Smooth muscle cell (in vitro differentiated cells): ENCODE measurements around the gene GLP2R. TPM values are rescaled to one million over a fixed set of nuclear protein-coding genes. Genes with fewer than 3 reads are reported as not detected.
A peak's percentile ranks its signal among the peaks of the same experiment; 100 is the strongest.

ENCODE experiments used
- DNase-seq: peaks from one replicate; lab custom pipeline; 2025; ENCODE audit not compliant: unreplicated experiment; lab: John Stamatoyannopoulos, UW
- H2AFZ ChIP-seq: fragments of 200-600 bp; sonication (generic); 2 replicates; pipeline ENCODE4 v1.6.0; 2016; ENCODE audit warnings: antibody characterized with exemption, low read depth, mild to moderate bottlenecking
- H3F3A ChIP-seq: fragments of 200-600 bp; sonication (generic); 2 replicates; pipeline ENCODE4 v1.6.0; 2017; ENCODE audit warnings: antibody characterized with exemption, low read depth
- H3K27ac ChIP-seq: fragments of 200-600 bp; sonication (generic); 2 replicates; pipeline ENCODE4 v1.5.1; 2016; ENCODE audit warnings: low read depth, mild to moderate bottlenecking
- H3K27me3 ChIP-seq: fragments of 200-600 bp; sonication (generic); 2 replicates; pipeline ENCODE4 v1.6.1; 2016; ENCODE audit warnings: low read depth, mild to moderate bottlenecking
- H3K36me3 ChIP-seq: fragments of 200-600 bp; sonication (generic); 2 replicates; pipeline ENCODE4 v1.5.1; 2016; ENCODE audit warnings: low read depth
- H3K4me1 ChIP-seq: fragments of 200-600 bp; sonication (generic); 2 replicates; pipeline ENCODE4 v1.5.1; 2016; ENCODE audit warnings: low read depth
- H3K4me2 ChIP-seq: fragments of 200-600 bp; sonication (generic); 2 replicates; pipeline ENCODE4 v1.6.0; 2016; ENCODE audit warnings: mild to moderate bottlenecking
- H3K4me3 ChIP-seq: fragments of 200-600 bp; sonication (generic); 2 replicates; pipeline ENCODE4 v1.5.1; 2016; ENCODE audit warnings: mild to moderate bottlenecking
- H3K79me2 ChIP-seq: fragments of 200-600 bp; sonication (generic); 2 replicates; pipeline ENCODE4 v1.6.0; 2016; ENCODE audit warnings: low read depth, mild to moderate bottlenecking
- H3K9ac ChIP-seq: fragments of 200-600 bp; sonication (generic); 2 replicates; pipeline ENCODE4 v1.6.0; 2016; ENCODE audit warnings: low read depth
- H3K9me3 ChIP-seq: fragments of 200-600 bp; sonication (generic); replicated peaks from 2 replicates; pipeline ENCODE4 v1.5.1; 2016; ENCODE audit warnings: low read depth
- H4K20me1 ChIP-seq: fragments of 200-600 bp; sonication (generic); 2 replicates; pipeline ENCODE4 v1.6.0; 2016; ENCODE audit warnings: low read depth
- CTCF ChIP-seq: fragments of 200-600 bp; sonication (generic); IDR thresholded peaks from 2 replicates; pipeline ENCODE4 v1.5.1; 2017; ENCODE audit warnings: borderline replicate concordance, mild to moderate bottlenecking, antibody characterized with exemption; ENCODE audit not compliant: insufficient read depth, poor library complexity, severe bottlenecking
- WGBS: methylation state at CpG from one replicate; pipeline ENCODE4 v1.1.7; 2016; ENCODE audit warnings: low lambda C conversion rate; 5-methylcytosine and 5-hydroxymethylcytosine counted together
- polyA plus RNA-seq: library from polyadenylated mRNA; unstranded; fragments of >200 nt; fragmentation: Nextera tagmentation; extraction: Ambion mirVana; gene quantifications from 2 replicates; pipeline ENCODE4 v1.2.1, GENCODE V29; 2016
- total RNA-seq: library from RNA; depleted of rRNA; stranded (reverse); fragments of >200 nt; gene quantifications from 2 replicates; pipeline ENCODE4 v1.2.3, GENCODE V29; 2014

Gene GLP2R
- total and polyA plus RNA-seq, 2 experiments from 2014 or later: 0.03 to 0.45 TPM

- peaks cover 15% of the 10 kb centered on the region for H3F3A ChIP-seq
- peaks cover 14% of the 10 kb centered on the region for H3K4me1 ChIP-seq
- peaks cover 3% of the 10 kb centered on the region for H4K20me1 ChIP-seq
- peak overlapping the region; percentile 73 for H3K27ac ChIP-seq
- H2AFZ ChIP-seq: no peak overlapping the region
- peak; percentile 64 for TF ChIP-seq CTCF
- H3K4me2 ChIP-seq: peak overlapping the region; percentile 25
- no peaks in the 10 kb centered on the region for H3K9me3 ChIP-seq
- WGBS: 36% methylated on average over 13 of the region's 13 CpGs
- no peak for DNase-seq
- H3K79me2 ChIP-seq: no peaks in the 10 kb centered on the region
- no peaks in the 10 kb centered on the region for H3K36me3 ChIP-seq
- H3K4me3 ChIP-seq: no peak overlapping the region
- H3K27me3 ChIP-seq: no peaks in the 10 kb centered on the region
- H3K9ac ChIP-seq: no peak overlapping the region
Measured at GRCh38 chr17:9928601-9929333, 103.0 kb downstream of the GLP2R start.

- no peaks in the 10 kb centered on the region for H3K27me3 ChIP-seq
- H3K79me2 ChIP-seq: no peaks in the 10 kb centered on the region
- H3K4me3 ChIP-seq: no peak overlapping the region
- H3K27ac ChIP-seq: peak overlapping the region; percentile 73
- H3K4me2 ChIP-seq: peak overlapping the region; percentile 25
- no peak for DNase-seq
- peaks cover 14% of the 10 kb centered on the region for H3K4me1 ChIP-seq
- H3K36me3 ChIP-seq: no peaks in the 10 kb centered on the region
- peaks cover 3% of the 10 kb centered on the region for H4K20me1 ChIP-seq
- H3K9ac ChIP-seq: peak overlapping the region; percentile 62
- TF ChIP-seq CTCF: no peak
- H2AFZ ChIP-seq: no peak overlapping the region
- WGBS: 68% methylated on average over 8 of the region's 8 CpGs
- H3K9me3 ChIP-seq: no peaks in the 10 kb centered on the region
- peaks cover 15% of the 10 kb centered on the region for H3F3A ChIP-seq
Measured at GRCh38 chr17:9929871-9930270, 104.1 kb downstream of the GLP2R start.

- H3K27ac ChIP-seq: peak overlapping the region; percentile 73
- no peak for DNase-seq
- peaks cover 17% of the 10 kb centered on the region for H3F3A ChIP-seq
- peaks cover 14% of the 10 kb centered on the region for H3K4me1 ChIP-seq
- H3K4me3 ChIP-seq: no peak overlapping the region
- no peaks in the 10 kb centered on the region for H3K79me2 ChIP-seq
- WGBS: 92% methylated on average over 12 of the region's 12 CpGs
- no peak overlapping the region for H3K4me2 ChIP-seq
- peaks cover 13% of the 10 kb centered on the region for H4K20me1 ChIP-seq
- no peaks in the 10 kb centered on the region for H3K36me3 ChIP-seq
- H3K9me3 ChIP-seq: no peaks in the 10 kb centered on the region
- no peak overlapping the region for H3K9ac ChIP-seq
- no peak overlapping the region for H2AFZ ChIP-seq
- H3K27me3 ChIP-seq: no peaks in the 10 kb centered on the region
- TF ChIP-seq CTCF: no peak
Measured at GRCh38 chr17:9931144-9931741, 105.5 kb downstream of the GLP2R start.
